ENCODE results near the gene ATF4. TPM values are rescaled to one million over a fixed set of nuclear protein-coding genes. Genes with fewer than 3 reads are reported as not detected.
A peak's percentile ranks its signal among the peaks of the same experiment; 100 is the strongest.

ATF4 gene
- total and polyA plus RNA-seq, 4 donors: 179 to 882 (median 410) TPM

GRCh38 chr22:39522567-39523300 lies 2.4 kb downstream of the ATF4 start:
- 18 to 31% methylated on average over 14 of the region's 14 CpGs for WGBS, 2 donors
- Histone ChIP-seq H3K9me3 (ENCODE audit: control insufficient read depth in 4 of 4, insufficient read depth in 3 of 4, low read length in 3 of 4) (no peaks in the 10 kb centered on the region), H3K4me3 (peak overlapping the region; percentile 1), H3K27me3 (ENCODE audit: control insufficient read depth in 3 of 3, insufficient read depth in 3 of 3, low read length in 2 of 3) (no peaks in the 10 kb centered on the region), H3K9ac (ENCODE audit: insufficient read depth in 1 of 2, low read length in 2 of 2) (peak overlapping the region in 1 of 2 donors; percentile 20), H3K27ac (ENCODE audit: low read depth in 1 of 2, low read length in 1 of 2) (peak overlapping the region; percentile 18 to 27), H3K36me3 (ENCODE audit: control insufficient read depth in 4 of 4, insufficient read depth in 4 of 4, low read length in 4 of 4) (peaks cover 6 to 46% (median 34%) of the 10 kb centered on the region in 4 donors), H3K4me1 (ENCODE audit: control insufficient read depth in 5 of 5, insufficient read depth in 5 of 5, low read length in 5 of 5) (peaks cover 0 to 51% (median 22%) of the 10 kb centered on the region in 5 donors)
- ATAC-seq (ENCODE audit: insufficient read depth, low FRiP score) (no peak), DNase-seq (peak in 1 of 3 donors; percentile 17)
- TF ChIP-seq CTCF (IDR thresholded peaks at IDR 0.05; ENCODE audit: control extremely low read depth, extremely low read depth): no peak

- Histone ChIP-seq H3K27ac (ENCODE audit: low read depth in 1 of 2, low read length in 1 of 2) (no peak overlapping the region), H3K27me3 (ENCODE audit: control insufficient read depth in 3 of 3, insufficient read depth in 3 of 3, low read length in 2 of 3) (no peaks in the 10 kb centered on the region), H3K9me3 (ENCODE audit: control insufficient read depth in 4 of 4, insufficient read depth in 3 of 4, low read length in 3 of 4) (no peaks in the 10 kb centered on the region), H3K9ac (ENCODE audit: insufficient read depth in 1 of 2, low read length in 2 of 2) (no peak overlapping the region), H3K4me1 (ENCODE audit: control insufficient read depth in 5 of 5, insufficient read depth in 5 of 5, low read length in 5 of 5) (peaks cover 0 to 50% (median 18%) of the 10 kb centered on the region in 5 donors), H3K36me3 (ENCODE audit: control insufficient read depth in 4 of 4, insufficient read depth in 4 of 4, low read length in 4 of 4) (peaks cover 6 to 54% (median 41%) of the 10 kb centered on the region in 4 donors), H3K4me3 (no peak overlapping the region)
- WGBS, 2 donors: 76 to 83% methylated on average over 13 of the region's 13 CpGs
- DNase-seq: no peak
- no peak for ATAC-seq (ENCODE audit: insufficient read depth, low FRiP score)
- no peak for TF ChIP-seq CTCF (IDR thresholded peaks at IDR 0.05; ENCODE audit: control extremely low read depth, extremely low read depth)
These were observed 3.9 kb downstream of the ATF4 start for GRCh38 chr22:39524089-39524752.

- Histone ChIP-seq H3K27me3 (ENCODE audit: control insufficient read depth in 3 of 3, insufficient read depth in 3 of 3, low read length in 2 of 3) (no peaks in the 10 kb centered on the region), H3K9me3 (ENCODE audit: control insufficient read depth in 4 of 4, insufficient read depth in 3 of 4, low read length in 3 of 4) (no peaks in the 10 kb centered on the region), H3K4me1 (ENCODE audit: control insufficient read depth in 5 of 5, insufficient read depth in 5 of 5, low read length in 5 of 5) (peaks cover 0 to 56% (median 22%) of the 10 kb centered on the region in 5 donors), H3K9ac (ENCODE audit: insufficient read depth in 1 of 2, low read length in 2 of 2) (no peak overlapping the region), H3K4me3 (no peak overlapping the region), H3K27ac (ENCODE audit: low read depth in 1 of 2, low read length in 1 of 2) (peak overlapping the region in 1 of 2 donors; percentile 36), H3K36me3 (ENCODE audit: control insufficient read depth in 4 of 4, insufficient read depth in 4 of 4, low read length in 4 of 4) (peaks cover 6 to 54% (median 43%) of the 10 kb centered on the region in 4 donors)
- 77 to 78% methylated on average over 10 of the region's 10 CpGs for WGBS, 2 donors
- ATAC-seq (ENCODE audit: insufficient read depth, low FRiP score) (no peak), DNase-seq (no peak)
- TF ChIP-seq CTCF (IDR thresholded peaks at IDR 0.05; ENCODE audit: control extremely low read depth, extremely low read depth): no peak
These were observed 4.6 kb downstream of the ATF4 start for GRCh38 chr22:39524753-39525657.

All from lung (tissue), 12 donors.